Forelimb muscle (tissue), 1 donor: Measurements from ENCODE around the gene RIPOR1. TPM values are rescaled to one million over a fixed set of nuclear protein-coding genes. Genes with fewer than 3 reads are reported as not detected.
"Not testable (repeated sequence)": the region's sequence is repeated elsewhere in the genome, so short reads cannot be mapped to it uniquely, and the experiment has no call there.

Experiments used
- DNase-seq: peaks from one replicate; pipeline ENCODE4 v3.0.0-alpha.2; 2013; ENCODE audit warnings: low read depth
- polyA plus RNA-seq: library from polyadenylated mRNA; unstranded; fragments of 120-200 nt; gene quantifications from one replicate; pipeline ENCODE4 v1.2.1, GENCODE V29; 2013; ENCODE audit not compliant: insufficient read length

Gene RIPOR1
- polyA plus RNA-seq, 1 donor: 46.5 TPM

GRCh38 chr16:67517661-67518423 lies 10.8 kb upstream of the RIPOR1 start:
- DNase-seq: no peak

- no peak for DNase-seq
Observed at GRCh38 chr16:67518676-67519075, 10.0 kb upstream of the RIPOR1 start.

- no peak for DNase-seq
Observed at GRCh38 chr16:67519242-67519641, 9.4 kb upstream of the RIPOR1 start.

- DNase-seq: peak; percentile 87
Observed at GRCh38 chr16:67521095-67521804, 7.4 kb upstream of the RIPOR1 start.

- no peak for DNase-seq
Observed at GRCh38 chr16:67525176-67525860, 3.3 kb upstream of the RIPOR1 start.

GRCh38 chr16:67526149-67526791 lies 2.4 kb upstream of the RIPOR1 start:
- no peak for DNase-seq

GRCh38 chr16:67528870-67529581 lies 397 bp downstream of the RIPOR1 start:
- no peak for DNase-seq

GRCh38 chr16:67529582-67530012 lies 968 bp downstream of the RIPOR1 start:
- no peak for DNase-seq

- no peak for DNase-seq
Observed at GRCh38 chr16:67530013-67530939, 1.6 kb downstream of the RIPOR1 start.

GRCh38 chr16:67531247-67531646 lies 2.6 kb downstream of the RIPOR1 start:
- DNase-seq: no peak

- no peak for DNase-seq
Observed at GRCh38 chr16:67533024-67533560, 4.5 kb downstream of the RIPOR1 start.

GRCh38 chr16:67533987-67534386 lies 5.4 kb downstream of the RIPOR1 start:
- not testable (repeated sequence) for DNase-seq

- no peak for DNase-seq
Observed at GRCh38 chr16:67534431-67534830, 5.8 kb downstream of the RIPOR1 start.

- no peak for DNase-seq
Observed at GRCh38 chr16:67535201-67535600, 6.6 kb downstream of the RIPOR1 start.

GRCh38 chr16:67537270-67537635 lies 8.6 kb downstream of the RIPOR1 start:
- no peak for DNase-seq

GRCh38 chr16:67537636-67538591 lies 9.3 kb downstream of the RIPOR1 start:
- no peak for DNase-seq

GRCh38 chr16:67538666-67539101 lies 10.1 kb downstream of the RIPOR1 start:
- DNase-seq: no peak

- DNase-seq: no peak
Observed at GRCh38 chr16:67539271-67539670, 10.6 kb downstream of the RIPOR1 start.
